Measurements from ENCODE around the gene LHFPL3.

DNA sequence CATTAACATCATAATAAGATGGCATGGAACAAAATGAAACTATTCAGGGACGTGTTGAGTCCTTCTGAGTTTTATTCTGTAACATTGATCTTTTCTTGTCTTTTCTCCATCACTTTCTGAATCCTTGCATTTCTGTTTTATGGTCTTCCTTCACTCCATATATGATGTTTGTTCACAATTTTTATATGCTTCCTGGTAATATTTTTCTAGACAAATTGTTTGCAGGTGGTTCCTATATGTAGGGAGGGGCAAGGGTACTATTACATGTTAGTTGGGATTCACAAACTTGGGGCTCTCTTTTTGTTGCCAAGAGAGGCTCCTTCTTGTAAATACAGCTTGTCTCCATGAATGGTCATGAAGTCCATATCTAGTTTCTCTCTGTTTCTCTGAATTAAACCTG lies 159.2 kb downstream of the LHFPL3 start:
- TF ChIP-seq CTCF (IDR thresholded peaks at IDR 0.05), result no peak
- no peak for TF ChIP-seq POLR2A (IDR thresholded peaks at IDR 0.05)

Measured in thyroid gland (tissue), 4 donors.